Measurements from ENCODE around the gene ACTL7B. TPM values are rescaled to one million over a fixed set of nuclear protein-coding genes. Genes with fewer than 3 reads are reported as not detected.

Gene ACTL7B
- polyA plus RNA-seq, 3 donors, result 0.05 TPM; not detected in 2

- no peaks in the 10 kb centered on the region for H3K27me3 ChIP-seq (ENCODE audit: control insufficient read depth in 2 of 2, insufficient read depth in 2 of 2, low read length in 2 of 2)
- H3K27ac Mint-ChIP-seq, result peak overlapping the region in 1 of 7 donors; percentile 5
- H3K36me3 ChIP-seq (replicated peaks in 1 of 2; ENCODE audit: control insufficient read depth in 1 of 2, insufficient read depth in 2 of 2, low read length in 2 of 2), result peaks cover 28 to 54% of the 10 kb centered on the region in 2 donors
- no peak for TF ChIP-seq CTCF (IDR thresholded peaks at IDR 0.05)
- DNase-seq, result no peak
- H3K27ac ChIP-seq (ENCODE audit: low read depth in 1 of 2, low read length in 2 of 2), result no peak overlapping the region
- no peak overlapping the region for H3K9ac ChIP-seq (ENCODE audit: insufficient read depth, low read length, poor library complexity, severe bottlenecking)
- no peaks in the 10 kb centered on the region for H3K4me1 ChIP-seq (ENCODE audit: control insufficient read depth in 1 of 2, insufficient read depth in 2 of 2, low read length in 2 of 2)
- no peaks in the 10 kb centered on the region for H3K79me2 ChIP-seq (ENCODE audit: insufficient read depth, low read length)
- H3K4me1 Mint-ChIP-seq, result no peaks in the 10 kb centered on the region
- H3K4me2 ChIP-seq (replicated peaks; ENCODE audit: extremely low read depth, low read length, poor library complexity, severe bottlenecking), result no peak overlapping the region
- intact Hi-C loops (cut with micrococcal nuclease), result no loop called here
- peaks cover 4 to 10% of the 10 kb centered on the region in 2 donors for H3K9me3 ChIP-seq (replicated peaks in 1 of 2; ENCODE audit: control insufficient read depth in 1 of 2, insufficient read depth in 1 of 2, low read length in 2 of 2)
- H3K27me3 Mint-ChIP-seq (ENCODE audit: low read depth in 3 of 3), result peaks cover 0 to 3% (median 0%) of the 10 kb centered on the region in 3 donors
- peaks cover 0 to 17% (median 5%) of the 10 kb centered on the region in 7 donors for H3K9me3 Mint-ChIP-seq
- H4K20me1 ChIP-seq (ENCODE audit: insufficient read depth, low read length), result no peaks in the 10 kb centered on the region
- H2AFZ ChIP-seq (ENCODE audit: insufficient read depth, low read depth, low read length, poor library complexity, severe bottlenecking), result no peak overlapping the region
- H3K4me3 ChIP-seq (replicated peaks in 1 of 3; ENCODE audit: low read depth in 2 of 3, low read length in 3 of 3), result no peak overlapping the region
- H3K36me3 Mint-ChIP-seq, result peaks cover 54 to 64% of the 10 kb centered on the region in 2 donors
- WGBS (ENCODE audit: insufficient coverage), result no CpG with 5 or more reads among the region's 3 CpGs
- no peak overlapping the region for H3K4me3 Mint-ChIP-seq
Measured at GRCh38 chr9:108869092-108869725, 13.4 kb upstream of the ACTL7B start.

GRCh38 chr9:108867829-108868228, 12.0 kb upstream of the ACTL7B start:
- peaks cover 0 to 17% (median 5%) of the 10 kb centered on the region in 7 donors for H3K9me3 Mint-ChIP-seq
- Histone ChIP-seq H3K79me2 (ENCODE audit: insufficient read depth, low read length) (no peaks in the 10 kb centered on the region), H3K9me3 (replicated peaks in 1 of 2; ENCODE audit: control insufficient read depth in 1 of 2, insufficient read depth in 1 of 2, low read length in 2 of 2) (peaks cover 4 to 10% of the 10 kb centered on the region in 2 donors), H3K4me3 (replicated peaks in 1 of 3; ENCODE audit: low read depth in 2 of 3, low read length in 3 of 3) (no peak overlapping the region), H3K27ac (ENCODE audit: low read depth in 1 of 2, low read length in 2 of 2) (no peak overlapping the region), H3K4me1 (ENCODE audit: control insufficient read depth in 1 of 2, insufficient read depth in 2 of 2, low read length in 2 of 2) (no peaks in the 10 kb centered on the region), H3K4me2 (replicated peaks; ENCODE audit: extremely low read depth, low read length, poor library complexity, severe bottlenecking) (no peak overlapping the region), H2AFZ (ENCODE audit: insufficient read depth, low read depth, low read length, poor library complexity, severe bottlenecking) (no peak overlapping the region), H3K9ac (ENCODE audit: insufficient read depth, low read length, poor library complexity, severe bottlenecking) (no peak overlapping the region), H3K36me3 (replicated peaks in 1 of 2; ENCODE audit: control insufficient read depth in 1 of 2, insufficient read depth in 2 of 2, low read length in 2 of 2) (peaks cover 21 to 41% of the 10 kb centered on the region in 2 donors), H3K27me3 (ENCODE audit: control insufficient read depth in 2 of 2, insufficient read depth in 2 of 2, low read length in 2 of 2) (no peaks in the 10 kb centered on the region), H4K20me1 (ENCODE audit: insufficient read depth, low read length) (no peaks in the 10 kb centered on the region)
- TF ChIP-seq CTCF (IDR thresholded peaks at IDR 0.05), result no peak
- H3K4me1 Mint-ChIP-seq, result no peaks in the 10 kb centered on the region
- no peak for DNase-seq
- H3K27me3 Mint-ChIP-seq (ENCODE audit: low read depth in 3 of 3), result peaks cover 0 to 3% (median 0%) of the 10 kb centered on the region in 3 donors
- H3K27ac Mint-ChIP-seq, result peak overlapping the region in 1 of 7 donors; percentile 40
- WGBS (ENCODE audit: insufficient coverage), result 91% methylated on average over 3 of the region's 4 CpGs
- H3K36me3 Mint-ChIP-seq, result peaks cover 44 to 53% of the 10 kb centered on the region in 2 donors
- intact Hi-C loops (cut with micrococcal nuclease), result no loop called here
- H3K4me3 Mint-ChIP-seq, result no peak overlapping the region

Measured in CD14-positive monocyte (primary cell).